ENCODE data around the gene CYP39A1.

DNA sequence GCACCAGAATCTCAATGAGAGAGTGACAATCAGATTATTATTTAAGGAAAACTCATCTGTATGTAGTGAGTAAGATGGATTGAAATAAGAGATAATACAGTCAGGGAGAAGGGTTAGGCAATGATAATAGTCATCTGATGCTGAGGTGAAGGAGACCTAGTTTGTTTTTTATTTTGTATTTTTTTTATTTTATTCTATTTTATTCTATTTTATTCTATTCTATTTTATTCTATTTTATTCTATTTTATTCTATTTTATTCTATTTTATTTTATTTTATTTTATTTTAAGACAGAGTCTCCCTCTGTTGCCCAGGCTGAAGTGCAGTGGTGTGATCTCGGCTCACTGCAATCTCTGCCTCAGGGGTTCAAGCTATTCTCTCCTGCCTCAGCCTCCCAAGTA lies 88.7 kb downstream of the CYP39A1 start:
- no peak for TF ChIP-seq NFXL1 (IDR thresholded peaks at IDR 0.05; ENCODE audit: borderline replicate concordance)
- no peak for TF ChIP-seq MEF2A (IDR thresholded peaks at IDR 0.05; ENCODE audit: insufficient read depth, low read depth, low read length)
- TF ChIP-seq, protein P1, sequence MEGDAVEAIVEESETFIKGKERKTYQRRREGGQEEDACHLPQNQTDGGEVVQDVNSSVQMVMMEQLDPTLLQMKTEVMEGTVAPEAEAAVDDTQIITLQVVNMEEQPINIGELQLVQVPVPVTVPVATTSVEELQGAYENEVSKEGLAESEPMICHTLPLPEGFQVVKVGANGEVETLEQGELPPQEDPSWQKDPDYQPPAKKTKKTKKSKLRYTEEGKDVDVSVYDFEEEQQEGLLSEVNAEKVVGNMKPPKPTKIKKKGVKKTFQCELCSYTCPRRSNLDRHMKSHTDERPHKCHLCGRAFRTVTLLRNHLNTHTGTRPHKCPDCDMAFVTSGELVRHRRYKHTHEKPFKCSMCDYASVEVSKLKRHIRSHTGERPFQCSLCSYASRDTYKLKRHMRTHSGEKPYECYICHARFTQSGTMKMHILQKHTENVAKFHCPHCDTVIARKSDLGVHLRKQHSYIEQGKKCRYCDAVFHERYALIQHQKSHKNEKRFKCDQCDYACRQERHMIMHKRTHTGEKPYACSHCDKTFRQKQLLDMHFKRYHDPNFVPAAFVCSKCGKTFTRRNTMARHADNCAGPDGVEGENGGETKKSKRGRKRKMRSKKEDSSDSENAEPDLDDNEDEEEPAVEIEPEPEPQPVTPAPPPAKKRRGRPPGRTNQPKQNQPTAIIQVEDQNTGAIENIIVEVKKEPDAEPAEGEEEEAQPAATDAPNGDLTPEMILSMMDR (IDR thresholded peaks at IDR 0.05 in 2 of 3, conservative IDR thresholded peaks at IDR 0.05 in 1 of 3; ENCODE audit: control insufficient read depth in 2 of 3, extremely low read depth in 1 of 3, insufficient read depth in 1 of 3, low read depth in 3 of 3, low read length in 3 of 3), result no peak
- TF ChIP-seq HDAC2 (IDR thresholded peaks at IDR 0.05), result no peak
- no peak for TF ChIP-seq RAD21 (IDR thresholded peaks at IDR 0.05; ENCODE audit: insufficient read depth, low read depth, low read length)
- TF ChIP-seq MXI1 (IDR thresholded peaks at IDR 0.05; ENCODE audit: low read depth, low read length), result no peak
- no peak for TF ChIP-seq POLR2A (IDR thresholded peaks at IDR 0.05; ENCODE audit: low read depth, low read length)
- TF ChIP-seq EZH2 (IDR thresholded peaks at IDR 0.05; ENCODE audit: borderline replicate concordance, control insufficient read depth, low read depth, low read length), result no peak
- TF ChIP-seq CREB1 (IDR thresholded peaks at IDR 0.05; ENCODE audit: low read depth), result no peak
- TF ChIP-seq TAF1 (IDR thresholded peaks at IDR 0.05; ENCODE audit: borderline replicate concordance, low read depth, low read length), result no peak
- TF ChIP-seq TARDBP (IDR thresholded peaks at IDR 0.05; ENCODE audit: borderline replicate concordance), result no peak

Measured in GM12878 (cell line).